ENCODE results near the gene PDSS2.

PDSS2 gene

DNA sequence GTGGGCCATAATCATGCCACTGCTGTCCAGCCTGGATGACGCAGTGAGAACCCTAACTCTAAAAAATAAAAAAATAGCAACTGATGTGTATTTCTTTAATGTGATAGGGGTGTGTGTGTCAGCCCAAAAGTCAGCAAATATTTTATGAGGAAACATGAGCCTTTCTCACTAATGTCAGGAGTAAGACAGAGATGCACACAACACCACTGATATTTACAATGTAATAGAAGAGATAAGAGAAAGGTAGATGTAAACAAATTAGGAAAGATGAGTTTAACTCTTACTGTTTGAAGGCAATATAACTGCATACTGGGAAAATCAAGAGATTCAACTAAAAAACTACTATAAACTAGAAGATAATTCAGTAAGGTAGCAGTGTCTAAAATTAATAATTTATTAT lies 244.0 kb downstream of the PDSS2 start:
- peak overlapping the region; percentile 98 for H3K27ac ChIP-seq
- TF ChIP-seq, protein P1, sequence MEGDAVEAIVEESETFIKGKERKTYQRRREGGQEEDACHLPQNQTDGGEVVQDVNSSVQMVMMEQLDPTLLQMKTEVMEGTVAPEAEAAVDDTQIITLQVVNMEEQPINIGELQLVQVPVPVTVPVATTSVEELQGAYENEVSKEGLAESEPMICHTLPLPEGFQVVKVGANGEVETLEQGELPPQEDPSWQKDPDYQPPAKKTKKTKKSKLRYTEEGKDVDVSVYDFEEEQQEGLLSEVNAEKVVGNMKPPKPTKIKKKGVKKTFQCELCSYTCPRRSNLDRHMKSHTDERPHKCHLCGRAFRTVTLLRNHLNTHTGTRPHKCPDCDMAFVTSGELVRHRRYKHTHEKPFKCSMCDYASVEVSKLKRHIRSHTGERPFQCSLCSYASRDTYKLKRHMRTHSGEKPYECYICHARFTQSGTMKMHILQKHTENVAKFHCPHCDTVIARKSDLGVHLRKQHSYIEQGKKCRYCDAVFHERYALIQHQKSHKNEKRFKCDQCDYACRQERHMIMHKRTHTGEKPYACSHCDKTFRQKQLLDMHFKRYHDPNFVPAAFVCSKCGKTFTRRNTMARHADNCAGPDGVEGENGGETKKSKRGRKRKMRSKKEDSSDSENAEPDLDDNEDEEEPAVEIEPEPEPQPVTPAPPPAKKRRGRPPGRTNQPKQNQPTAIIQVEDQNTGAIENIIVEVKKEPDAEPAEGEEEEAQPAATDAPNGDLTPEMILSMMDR (conservative IDR thresholded peaks at IDR 0.05): no peak

DNA sequence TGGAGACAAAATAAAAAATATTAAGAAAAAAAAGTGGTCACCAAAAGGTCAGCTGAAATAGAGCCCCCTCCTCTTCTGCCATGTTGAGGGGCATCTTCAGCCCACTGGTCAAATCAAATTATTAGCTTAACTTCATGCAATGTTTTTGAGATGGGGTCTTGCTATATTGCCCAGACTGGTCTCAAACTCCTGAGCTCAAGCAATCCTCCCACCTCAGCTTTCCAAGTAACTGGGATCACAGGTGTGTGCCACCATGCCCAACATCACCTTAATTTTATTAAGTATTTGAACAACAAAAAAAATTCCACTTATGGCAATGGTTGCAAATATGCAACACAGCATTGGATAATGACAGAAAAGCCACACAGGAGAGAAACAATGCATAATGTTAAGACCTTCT lies 244.7 kb downstream of the PDSS2 start:
- TF ChIP-seq, protein P1 (conservative IDR thresholded peaks at IDR 0.05): no peak
- H3K27ac ChIP-seq: peak overlapping the region; percentile 98

DNA sequence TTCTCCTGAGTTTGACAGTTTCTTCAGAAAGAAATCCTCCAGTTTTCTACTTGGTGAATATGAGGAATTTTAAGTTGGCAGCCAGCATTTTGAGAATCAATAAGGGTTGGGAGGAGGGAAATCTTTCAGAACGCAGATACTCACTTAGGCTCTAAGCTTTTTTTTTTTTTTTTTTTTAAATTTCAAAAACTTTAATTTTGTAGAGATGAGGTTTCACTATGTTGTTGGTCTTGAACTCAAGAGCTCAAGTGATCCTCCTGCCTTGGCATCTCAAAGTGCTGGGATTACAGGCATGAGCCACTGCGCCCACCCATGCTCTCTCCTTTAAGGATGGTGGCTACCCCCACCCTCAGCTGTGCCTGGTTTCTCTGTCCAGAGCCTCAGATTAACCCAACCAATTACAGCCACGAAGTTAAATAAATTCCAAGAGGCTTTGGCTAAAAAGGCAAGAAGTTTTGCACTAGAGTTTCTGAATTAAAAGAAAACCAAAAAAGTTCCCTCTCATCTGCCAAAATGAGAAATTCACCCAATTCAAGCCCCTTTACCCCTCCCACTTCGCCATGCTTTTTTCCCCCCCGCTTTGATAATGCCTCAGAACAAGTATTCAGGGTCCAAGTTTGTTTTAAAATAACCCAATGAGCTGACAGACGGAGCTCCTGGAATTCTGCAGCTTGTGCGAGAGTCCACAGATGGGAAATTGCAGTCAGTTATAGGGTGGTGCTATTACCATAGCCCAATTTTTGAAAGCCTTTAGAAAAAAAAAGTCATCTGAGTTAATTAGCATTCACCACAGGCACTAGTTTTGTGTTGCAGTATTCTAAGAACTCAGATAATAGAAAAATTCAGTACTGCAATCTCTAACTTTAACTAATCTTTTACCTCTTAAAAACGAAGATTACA lies 249.7 kb downstream of the PDSS2 start:
- no peak overlapping the region for H3K27ac ChIP-seq
- TF ChIP-seq, protein P1 (conservative IDR thresholded peaks at IDR 0.05): no peak

DNA sequence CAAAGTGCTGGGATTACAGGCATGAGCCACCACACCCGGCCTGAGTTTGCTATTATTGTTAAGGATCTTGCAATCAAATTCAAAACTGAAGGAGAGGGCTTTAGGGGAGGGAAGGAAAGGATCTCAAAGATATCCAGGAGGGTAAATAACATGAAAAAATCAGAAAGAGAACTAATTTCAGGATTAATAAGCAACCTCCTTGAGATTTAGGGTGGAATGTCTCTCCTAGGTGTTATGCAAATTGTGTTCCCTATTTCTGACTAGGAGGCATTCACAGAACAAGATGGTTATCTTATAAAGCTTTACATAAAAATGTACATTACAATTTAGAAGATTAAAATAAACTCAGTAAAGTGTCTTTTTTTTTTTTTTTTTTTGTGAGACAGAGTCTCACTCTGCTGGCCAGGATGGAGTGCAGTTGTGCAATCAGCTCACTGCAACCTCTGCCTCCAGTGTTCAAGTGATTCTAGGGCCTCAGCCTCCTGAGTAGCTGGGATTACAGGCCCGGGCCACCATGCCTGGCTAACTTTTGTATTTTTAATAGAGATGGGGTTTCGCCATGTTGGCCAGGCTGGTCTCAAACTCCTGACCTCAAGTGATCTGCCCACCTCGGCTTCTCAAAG lies 252.0 kb downstream of the PDSS2 start:
- H3K27ac ChIP-seq: no peak overlapping the region
- TF ChIP-seq, protein P1 (conservative IDR thresholded peaks at IDR 0.05): no peak

DNA sequence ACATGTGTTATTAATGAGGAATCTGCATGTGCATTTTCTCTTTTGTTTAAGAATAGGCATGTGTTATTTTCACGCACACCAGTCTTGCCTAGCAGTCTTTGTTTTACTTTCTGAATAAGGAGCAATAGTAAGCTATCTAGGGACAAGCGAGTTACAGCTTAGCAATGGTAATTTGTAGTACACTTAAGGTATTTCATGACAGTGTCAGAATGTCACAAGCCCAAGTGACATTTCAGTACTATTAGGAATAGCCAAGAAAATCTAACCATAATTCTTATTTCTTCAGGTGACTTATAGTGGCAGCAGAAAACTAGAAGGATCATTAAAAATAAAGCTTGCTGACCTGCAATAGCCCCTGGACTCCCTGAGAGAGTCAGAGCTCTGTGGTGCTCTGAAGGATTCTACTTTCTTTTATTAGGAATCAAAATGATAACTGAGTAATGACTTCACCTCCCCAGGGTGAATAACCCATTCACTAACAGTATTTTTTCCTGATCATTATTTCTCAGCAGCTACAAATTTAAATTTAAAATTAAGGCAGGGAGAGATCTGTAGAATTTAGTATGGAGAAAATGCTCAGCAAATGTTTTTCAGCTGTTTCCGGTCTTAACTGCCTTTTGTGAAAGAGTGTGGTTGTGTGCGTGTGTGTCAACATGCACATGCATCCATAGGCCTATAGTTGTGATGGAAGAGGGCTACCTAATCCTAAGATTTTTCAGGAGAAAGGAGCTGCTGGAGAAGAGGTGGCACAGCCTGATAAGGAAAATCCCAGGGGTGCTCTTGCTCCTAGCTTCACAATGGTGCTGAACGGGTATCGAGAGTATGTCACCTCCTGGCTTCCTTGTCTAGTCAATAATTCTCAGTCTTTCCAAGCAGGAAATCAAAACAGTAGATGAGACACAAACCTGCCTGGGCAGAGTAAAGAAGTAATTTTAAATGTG lies 254.0 kb downstream of the PDSS2 start:
- no peak overlapping the region for H3K27ac ChIP-seq
- TF ChIP-seq, protein P1 (conservative IDR thresholded peaks at IDR 0.05): no peak

DNA sequence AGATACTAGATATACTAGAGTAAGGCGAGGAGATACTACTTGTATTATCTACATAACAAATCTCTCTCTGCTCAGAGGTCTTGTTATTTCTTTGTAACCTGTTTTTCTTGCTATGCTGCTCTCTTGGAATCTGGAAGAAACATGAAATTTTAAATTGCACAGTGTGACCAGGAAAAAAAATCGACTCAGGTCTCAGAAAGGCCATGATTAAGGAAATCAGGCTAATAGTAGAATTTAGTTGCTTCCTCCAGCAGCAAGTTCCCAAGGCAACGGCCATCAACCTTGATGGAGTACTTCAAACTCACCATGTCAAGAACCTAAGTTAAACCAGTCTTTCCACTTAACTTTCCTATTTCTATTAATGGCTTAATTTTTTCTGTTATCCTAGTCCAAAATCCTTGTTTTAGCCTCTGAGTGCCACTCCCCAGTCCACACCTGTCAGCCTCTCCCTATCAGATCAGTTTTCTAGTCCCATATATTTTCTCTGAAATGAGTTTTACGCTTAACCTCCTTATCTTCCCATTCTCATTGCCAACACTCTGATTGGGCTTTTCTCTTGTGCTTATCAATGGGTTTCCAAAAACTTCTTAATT lies 256.4 kb downstream of the PDSS2 start:
- peak overlapping the region; percentile 60 for H3K27ac ChIP-seq
- TF ChIP-seq, protein P1 (conservative IDR thresholded peaks at IDR 0.05): no peak

Measured in VCaP (cell line).